Sigmoid colon (tissue), 4 donors: ENCODE data around the gene PHTF2.

Source experiments
- POLR2A ChIP-seq, 2 donors: fragments of 450-650 bp; IDR thresholded peaks; one replicate each; pipeline ENCODE4 v1.6.1; 2016; ENCODE audit warnings: antibody characterized with exemption in 2 of 2, mild to moderate bottlenecking in 2 of 2, moderate library complexity in 2 of 2
- POLR2AphosphoS5 ChIP-seq, 4 donors: sonication (generic); formaldehyde crosslinking; IDR thresholded peaks; one replicate each; pipeline ENCODE4 v1.6.1; 2017; ENCODE audit warnings: antibody characterized with exemption in 4 of 4

GRCh38 chr7:77887567-77887966 lies 89.0 kb downstream of the PHTF2 start:
- no peak for TF ChIP-seq POLR2AphosphoS5 (IDR thresholded peaks at IDR 0.05)
- TF ChIP-seq POLR2A (IDR thresholded peaks at IDR 0.05), result no peak
